CD4-positive, alpha-beta T cell treated with Interleukin-4 for 1 hour (primary cell): ENCODE measurements around the gene PLEKHA8.

Source experiments
- DNase-seq, 2 donors: peaks; one replicate each; pipeline ENCODE4 v3.0.0-alpha.2; 2020 to 2022

Gene PLEKHA8

DNA sequence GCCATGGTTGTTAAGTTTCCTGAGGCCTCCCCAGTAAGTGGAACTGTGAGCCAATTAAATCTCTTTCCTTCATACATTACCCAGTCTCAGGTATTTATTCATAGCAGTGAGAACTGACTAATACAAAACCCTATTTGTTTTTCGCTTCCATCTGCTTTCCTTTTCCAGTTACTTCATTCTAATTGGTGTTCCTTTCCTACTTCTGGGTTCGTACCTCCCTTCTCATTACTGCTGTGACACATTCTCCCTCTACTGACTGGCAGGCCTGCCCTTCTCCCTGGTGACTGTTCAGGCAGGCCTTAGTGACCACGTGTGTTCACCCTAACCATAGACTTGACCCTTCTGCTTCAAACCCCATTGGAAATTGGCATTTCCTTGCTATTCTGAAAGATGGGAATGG is 144.2 kb downstream of the PLEKHA8 start:
- DNase-seq, result no peak

DNA sequence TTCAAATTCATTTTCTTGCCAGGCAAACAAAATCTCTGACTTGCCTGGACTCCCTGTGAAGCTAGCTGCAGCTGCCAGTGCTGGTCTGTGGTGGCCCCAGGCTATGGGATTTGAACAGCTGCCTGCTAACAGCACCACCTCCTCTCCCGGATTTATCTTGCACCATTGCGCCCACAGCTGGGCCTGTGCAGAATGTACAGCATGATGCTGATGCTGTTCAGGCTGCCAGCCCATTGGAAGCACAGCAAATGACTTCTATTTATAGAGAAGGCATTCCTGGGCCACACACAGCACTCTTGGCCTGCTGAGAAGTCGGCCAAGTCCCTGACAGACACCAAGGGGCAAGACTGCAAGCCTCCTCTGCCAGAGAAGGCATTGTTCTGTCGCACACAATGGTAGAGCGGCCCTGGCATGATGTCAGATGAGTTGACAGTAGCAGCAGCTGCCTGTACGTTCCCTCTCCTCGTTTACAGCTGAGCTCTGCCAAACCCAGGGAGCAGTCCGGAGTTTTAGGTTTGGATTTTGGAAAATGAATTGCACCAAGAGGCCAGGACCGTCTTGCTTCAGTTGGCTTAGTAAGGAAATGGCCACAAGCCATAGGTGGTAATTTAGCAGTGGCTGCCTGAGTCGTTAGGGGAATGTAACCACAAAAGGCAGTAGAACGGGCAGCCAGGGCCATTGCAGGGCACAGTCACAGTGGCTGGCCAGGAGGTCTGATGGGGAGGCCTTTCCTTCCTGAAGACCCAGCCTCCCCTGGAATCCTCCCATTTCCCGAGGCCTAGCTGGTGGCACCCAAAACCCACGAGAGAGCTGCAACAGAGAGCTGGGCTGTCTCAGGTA is 145.1 kb downstream of the PLEKHA8 start:
- no peak for DNase-seq

DNA sequence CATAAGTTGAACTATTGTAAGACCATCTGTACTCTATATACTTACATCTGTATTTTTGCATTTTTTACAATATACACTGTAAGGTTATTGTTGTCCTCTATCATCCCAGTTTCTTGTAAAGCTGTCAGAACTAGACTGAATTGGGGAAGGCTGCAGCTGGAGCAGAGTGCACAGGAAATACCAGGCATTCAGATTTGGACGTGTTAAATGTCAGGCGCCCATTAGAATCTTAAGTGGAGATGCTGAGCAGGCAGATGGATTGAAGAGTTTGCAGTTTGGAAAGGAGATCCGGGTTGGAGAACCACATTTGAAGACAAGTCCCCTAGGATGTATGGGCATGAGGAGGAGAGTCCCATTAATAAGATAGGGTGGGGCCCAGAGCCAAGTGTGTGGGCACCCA is 147.0 kb downstream of the PLEKHA8 start:
- DNase-seq, result no peak

DNA sequence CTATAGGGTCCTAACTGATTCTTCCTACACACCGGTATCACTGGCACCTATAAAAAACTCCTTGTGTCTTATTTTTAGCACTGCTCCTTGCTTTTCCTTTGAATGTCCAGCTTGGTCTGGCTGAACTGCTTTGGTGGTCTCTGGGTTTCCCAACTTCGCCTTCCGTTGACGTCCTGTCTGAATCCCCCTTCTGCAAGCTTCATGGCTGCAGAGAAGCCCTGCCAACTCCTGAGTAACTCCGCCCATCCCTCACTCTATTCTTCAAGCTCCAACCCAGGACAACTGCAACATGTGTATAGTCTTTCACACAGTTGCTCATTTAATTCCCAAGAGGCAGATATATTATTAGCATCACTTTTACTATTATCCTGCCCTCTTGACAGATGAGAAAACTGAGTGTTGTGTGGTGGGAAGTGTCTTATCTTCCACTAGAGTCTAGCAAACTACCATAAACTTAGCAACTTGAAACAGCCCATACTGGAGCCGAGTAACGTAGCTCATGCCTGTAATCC is 147.5 kb downstream of the PLEKHA8 start:
- no peak for DNase-seq

DNA sequence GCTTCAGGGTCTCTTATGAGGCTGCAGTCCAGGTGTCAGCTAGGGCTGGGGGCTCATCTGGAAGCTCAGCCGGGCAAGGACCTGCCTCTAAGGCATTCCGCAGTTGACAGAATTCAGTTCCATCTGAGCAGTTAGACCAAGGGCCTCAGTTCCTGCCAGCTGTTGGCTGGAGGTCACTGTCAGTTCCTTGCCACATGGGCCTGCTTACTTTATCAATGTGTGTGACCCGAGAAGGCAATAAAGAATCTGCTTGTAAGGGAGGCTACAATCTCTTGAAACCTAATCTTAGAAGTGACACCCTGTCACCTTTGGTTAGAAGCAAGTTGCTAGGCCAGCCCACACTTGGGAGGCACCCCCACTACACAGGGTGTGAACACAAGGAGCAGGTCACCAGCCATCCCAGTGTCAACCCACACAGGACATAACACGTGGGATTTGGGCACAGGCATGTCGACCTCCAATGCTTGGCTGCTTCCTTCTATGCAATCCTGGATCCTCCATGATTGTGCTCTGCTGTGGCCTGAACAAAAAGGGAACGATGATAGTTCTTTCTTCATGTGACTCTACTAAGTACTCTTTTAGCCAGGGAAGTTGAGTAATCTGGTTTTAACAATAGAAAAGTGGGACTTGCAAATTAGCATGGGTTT is 148.4 kb downstream of the PLEKHA8 start:
- DNase-seq, result no peak

DNA sequence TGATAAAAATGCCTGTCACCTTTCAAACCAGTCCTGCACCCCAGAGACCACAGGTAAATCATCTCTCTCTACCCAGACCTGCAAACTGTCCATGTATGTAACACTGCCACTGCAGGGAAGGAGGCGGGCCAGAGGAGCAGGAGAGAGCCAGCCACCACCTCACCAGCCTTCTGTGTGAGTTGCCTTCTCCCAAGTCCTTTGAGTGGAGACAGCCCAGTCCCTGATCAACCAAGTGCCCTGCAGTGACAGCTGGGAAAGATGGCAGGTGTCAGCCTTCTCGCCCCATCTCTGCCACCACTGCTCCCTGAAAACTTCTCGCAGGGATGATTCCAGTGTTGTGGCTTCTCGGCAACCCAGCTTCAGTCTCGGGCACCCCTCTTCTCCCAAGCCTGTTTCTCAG is 149.0 kb downstream of the PLEKHA8 start:
- no peak for DNase-seq

DNA sequence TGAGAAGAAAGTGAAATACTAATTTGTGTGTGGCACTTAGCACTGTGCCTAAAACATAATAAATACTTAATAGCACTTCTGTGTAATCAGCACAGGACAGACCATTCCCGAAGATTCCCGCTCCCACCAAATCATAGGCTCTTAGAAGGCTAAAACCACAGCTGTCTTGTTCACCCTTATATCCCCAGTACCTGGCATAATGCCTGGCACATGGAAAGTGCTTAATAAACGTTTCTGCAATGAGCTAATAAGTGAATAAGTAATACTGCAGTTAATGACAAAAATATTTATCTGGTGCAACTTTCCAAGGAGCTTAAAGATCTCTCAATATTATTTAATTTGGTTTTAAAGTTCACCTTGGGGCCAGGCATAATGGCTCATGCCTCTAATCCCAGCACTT is 149.8 kb downstream of the PLEKHA8 start:
- no peak for DNase-seq

DNA sequence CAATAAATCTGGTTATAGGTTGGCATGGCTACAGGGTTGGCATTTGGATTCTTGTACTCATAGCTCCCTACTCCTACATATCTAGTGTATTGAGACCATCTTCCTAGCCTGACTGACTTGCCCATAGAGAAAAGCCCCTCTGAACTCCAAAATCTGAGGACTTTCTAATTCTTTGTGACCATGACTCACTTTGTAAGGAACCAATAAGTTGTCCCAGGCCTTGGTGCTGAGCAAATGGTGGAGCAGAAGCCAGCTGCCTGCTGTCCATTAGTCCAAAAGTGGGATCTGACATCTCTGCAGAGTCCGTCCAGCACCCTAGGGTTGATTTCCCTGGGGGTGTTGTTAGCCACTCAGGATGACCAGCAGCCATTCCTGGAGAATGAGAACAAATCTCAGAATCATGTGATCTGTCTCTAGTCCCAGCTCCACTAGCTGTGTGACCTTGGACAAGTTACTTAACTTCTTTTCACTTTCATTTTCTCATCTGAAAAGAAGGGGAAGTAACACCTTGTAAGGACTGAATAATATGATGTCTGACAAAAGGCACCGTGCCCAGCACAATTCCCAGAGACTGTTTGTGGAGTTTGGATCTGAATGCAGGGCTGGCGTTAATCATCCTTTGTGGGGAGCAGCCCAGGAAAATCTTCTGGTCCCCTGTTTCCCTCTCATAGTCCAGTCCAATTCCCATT is 150.7 kb downstream of the PLEKHA8 start:
- DNase-seq, result peak in 1 of 2 donors; percentile 33
